Panc1 (cell line): ENCODE results near the gene RAB18.

Source experiments
- CTCF ChIP-seq: fragments of 450-650 bp; IDR thresholded peaks from 2 replicates; pipeline ENCODE4 v1.5.1; 2017; ENCODE audit warnings: mild to moderate bottlenecking
- SIN3A ChIP-seq: IDR thresholded peaks from 2 replicates; pipeline ENCODE4 v1.6.1; 2012; ENCODE audit warnings: low read depth, mild to moderate bottlenecking, low read length, moderate library complexity, borderline replicate concordance; ENCODE audit not compliant: insufficient read depth

DNA sequence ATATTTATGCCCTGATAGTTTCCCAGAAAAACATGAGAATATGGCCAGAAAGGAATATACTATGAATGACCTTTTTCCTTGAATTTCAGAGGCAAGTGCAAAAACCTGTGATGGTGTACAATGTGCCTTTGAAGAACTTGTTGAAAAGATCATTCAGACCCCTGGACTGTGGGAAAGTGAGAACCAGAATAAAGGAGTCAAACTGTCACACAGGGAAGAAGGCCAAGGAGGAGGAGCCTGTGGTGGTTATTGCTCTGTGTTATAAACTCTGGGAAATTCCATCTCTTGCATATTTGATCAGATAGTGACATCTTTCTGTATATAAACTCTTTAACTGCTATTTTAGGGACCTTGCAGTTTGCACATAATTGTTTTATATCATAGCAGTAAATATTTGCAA is 33.7 kb downstream of the RAB18 start:
- TF ChIP-seq CTCF: no peak
- no peak for TF ChIP-seq SIN3A
